ENCODE results near the gene TMEM185A.

- TF ChIP-seq CTCF (conservative IDR thresholded peaks at IDR 0.05 in 1 of 2, IDR thresholded peaks at IDR 0.05 in 1 of 2; ENCODE audit: extremely low read depth in 1 of 2, insufficient read depth in 1 of 2, low read depth in 1 of 2, low read length in 2 of 2) (no peak), EZH2 (IDR thresholded peaks at IDR 0.05; ENCODE audit: borderline replicate concordance, low read length) (no peak)
Measured at GRCh38 chrX:149610511-149610910, 21.1 kb downstream of the TMEM185A start.

Data from mammary epithelial cell (primary cell).